Choroid plexus epithelial cell (primary cell): ENCODE measurements around the gene ALOX5.
"Not testable (repeated sequence)": the region's sequence is repeated elsewhere in the genome, so short reads cannot be mapped to it uniquely, and the experiment has no call there.

Source experiments
- DNase-seq: peaks from one replicate; pipeline ENCODE4 v3.0.0-alpha.2; 2010; ENCODE audit warnings: low read depth
- H3K4me3 ChIP-seq: 2 replicates; pipeline ENCODE4 v1.5.1; 2011; ENCODE audit warnings: low read depth, mild to moderate bottlenecking, control low read depth, low read length, moderate library complexity
- CTCF ChIP-seq: conservative IDR thresholded peaks from 2 replicates; pipeline ENCODE4 v1.5.1; 2011; ENCODE audit warnings: low read depth, mild to moderate bottlenecking, control low read depth, inconsistent platforms, low read length, moderate library complexity

The ALOX5 gene

GRCh38 chr10:45383682-45384330, 9.8 kb downstream of the ALOX5 start:
- no peak for TF ChIP-seq CTCF
- H3K4me3 ChIP-seq, result no peak overlapping the region
- no peak for DNase-seq

GRCh38 chr10:45386657-45387056, 12.6 kb downstream of the ALOX5 start:
- no peak overlapping the region for H3K4me3 ChIP-seq

GRCh38 chr10:45387096-45387893, 13.3 kb downstream of the ALOX5 start:
- no peak for TF ChIP-seq CTCF
- DNase-seq, result no peak
- H3K4me3 ChIP-seq, result no peak overlapping the region

More at GRCh38 chr10:45386657-45387056, 12.6 kb downstream of the ALOX5 start:
- no peak for TF ChIP-seq CTCF
- no peak for DNase-seq

GRCh38 chr10:45389671-45390070, 15.7 kb downstream of the ALOX5 start:
- not testable (repeated sequence) for DNase-seq, H3K4me3 ChIP-seq

- DNase-seq, H3K4me3 ChIP-seq: not testable (repeated sequence)
Measured at GRCh38 chr10:45391636-45392035, 17.6 kb downstream of the ALOX5 start.

GRCh38 chr10:45395554-45395953, 21.5 kb downstream of the ALOX5 start:
- DNase-seq, result no peak
- no peak overlapping the region for H3K4me3 ChIP-seq
- TF ChIP-seq CTCF, result no peak

- H3K4me3 ChIP-seq, result no peak overlapping the region
- no peak for DNase-seq
- no peak for TF ChIP-seq CTCF
Measured at GRCh38 chr10:45398595-45398994, 24.6 kb downstream of the ALOX5 start.

GRCh38 chr10:45399113-45399512, 25.1 kb downstream of the ALOX5 start:
- H3K4me3 ChIP-seq, result no peak overlapping the region
- no peak for TF ChIP-seq CTCF
- no peak for DNase-seq
